ENCODE data around the gene CYP1A1. TPM values are rescaled to one million over a fixed set of nuclear protein-coding genes. Genes with fewer than 3 reads are reported as not detected.

CYP1A1 gene
- total RNA-seq, 1 donor from 2014 or later: 0.91 TPM

DNA sequence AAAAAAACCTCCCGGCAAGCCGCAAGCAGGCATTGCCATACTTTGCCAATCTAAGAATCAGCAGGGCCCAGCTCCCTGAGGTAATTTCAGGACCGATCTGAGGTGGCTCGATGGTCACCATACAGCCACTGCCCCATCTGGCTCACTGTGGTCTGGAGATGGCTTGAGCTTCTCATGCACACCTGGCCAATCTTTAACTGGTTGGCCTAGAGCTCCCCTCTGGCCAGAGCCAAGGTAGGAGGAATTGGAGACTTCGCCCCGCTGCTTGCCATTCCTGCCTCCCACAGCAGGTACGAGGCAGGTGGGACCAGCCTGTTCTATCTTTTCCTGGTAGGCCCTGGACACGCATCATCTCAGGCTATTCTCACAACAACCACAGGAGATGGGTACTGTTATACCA, 33.4 kb upstream of the CYP1A1 start:
- Histone ChIP-seq H3K4me3 (ENCODE audit: insufficient read depth, low read depth, low read length) (no peak overlapping the region), H2AFZ (ENCODE audit: low read depth, low read length) (no peak overlapping the region), H3K9ac (ENCODE audit: low read length) (no peak overlapping the region), H4K20me1 (ENCODE audit: insufficient read depth, low read length) (no peaks in the 10 kb centered on the region), H3K4me2 (ENCODE audit: low read length) (no peak overlapping the region), H3K27ac (ENCODE audit: low read depth, low read length) (no peak overlapping the region), H3K27me3 (ENCODE audit: insufficient read depth, low read length) (no peaks in the 10 kb centered on the region), H3K4me1 (ENCODE audit: insufficient read depth, low read length) (no peaks in the 10 kb centered on the region), H3K36me3 (ENCODE audit: insufficient read depth, low read length) (no peaks in the 10 kb centered on the region), H3K9me3 (ENCODE audit: insufficient read depth, low read depth, low read length) (no peaks in the 10 kb centered on the region), H3K79me2 (ENCODE audit: insufficient read depth, low read length) (no peaks in the 10 kb centered on the region)
- TF ChIP-seq, protein P1, sequence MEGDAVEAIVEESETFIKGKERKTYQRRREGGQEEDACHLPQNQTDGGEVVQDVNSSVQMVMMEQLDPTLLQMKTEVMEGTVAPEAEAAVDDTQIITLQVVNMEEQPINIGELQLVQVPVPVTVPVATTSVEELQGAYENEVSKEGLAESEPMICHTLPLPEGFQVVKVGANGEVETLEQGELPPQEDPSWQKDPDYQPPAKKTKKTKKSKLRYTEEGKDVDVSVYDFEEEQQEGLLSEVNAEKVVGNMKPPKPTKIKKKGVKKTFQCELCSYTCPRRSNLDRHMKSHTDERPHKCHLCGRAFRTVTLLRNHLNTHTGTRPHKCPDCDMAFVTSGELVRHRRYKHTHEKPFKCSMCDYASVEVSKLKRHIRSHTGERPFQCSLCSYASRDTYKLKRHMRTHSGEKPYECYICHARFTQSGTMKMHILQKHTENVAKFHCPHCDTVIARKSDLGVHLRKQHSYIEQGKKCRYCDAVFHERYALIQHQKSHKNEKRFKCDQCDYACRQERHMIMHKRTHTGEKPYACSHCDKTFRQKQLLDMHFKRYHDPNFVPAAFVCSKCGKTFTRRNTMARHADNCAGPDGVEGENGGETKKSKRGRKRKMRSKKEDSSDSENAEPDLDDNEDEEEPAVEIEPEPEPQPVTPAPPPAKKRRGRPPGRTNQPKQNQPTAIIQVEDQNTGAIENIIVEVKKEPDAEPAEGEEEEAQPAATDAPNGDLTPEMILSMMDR (IDR thresholded peaks at IDR 0.05; ENCODE audit: insufficient read depth, low read depth, low read length): no peak
- TF ChIP-seq EZH2 (IDR thresholded peaks at IDR 0.05; ENCODE audit: insufficient read depth, low read length): no peak
- FAIRE-seq: no peak
- DNase-seq (ENCODE audit: low read depth): no peak
- no peaks in the 10 kb centered on the region for H3K36me3 Mint-ChIP-seq (ENCODE audit: low read depth, unreplicated experiment)
- no peaks in the 10 kb centered on the region for H3K9me3 Mint-ChIP-seq (ENCODE audit: unreplicated experiment)
- peaks cover 24% of the 10 kb centered on the region for H3K27me3 Mint-ChIP-seq (ENCODE audit: low read depth, unreplicated experiment)
- H3K27ac Mint-ChIP-seq (ENCODE audit: unreplicated experiment): no peak overlapping the region
- H3K4me3 Mint-ChIP-seq (ENCODE audit: unreplicated experiment): no peak overlapping the region
- no peaks in the 10 kb centered on the region for H3K4me1 Mint-ChIP-seq (ENCODE audit: low read depth, unreplicated experiment)

DNA sequence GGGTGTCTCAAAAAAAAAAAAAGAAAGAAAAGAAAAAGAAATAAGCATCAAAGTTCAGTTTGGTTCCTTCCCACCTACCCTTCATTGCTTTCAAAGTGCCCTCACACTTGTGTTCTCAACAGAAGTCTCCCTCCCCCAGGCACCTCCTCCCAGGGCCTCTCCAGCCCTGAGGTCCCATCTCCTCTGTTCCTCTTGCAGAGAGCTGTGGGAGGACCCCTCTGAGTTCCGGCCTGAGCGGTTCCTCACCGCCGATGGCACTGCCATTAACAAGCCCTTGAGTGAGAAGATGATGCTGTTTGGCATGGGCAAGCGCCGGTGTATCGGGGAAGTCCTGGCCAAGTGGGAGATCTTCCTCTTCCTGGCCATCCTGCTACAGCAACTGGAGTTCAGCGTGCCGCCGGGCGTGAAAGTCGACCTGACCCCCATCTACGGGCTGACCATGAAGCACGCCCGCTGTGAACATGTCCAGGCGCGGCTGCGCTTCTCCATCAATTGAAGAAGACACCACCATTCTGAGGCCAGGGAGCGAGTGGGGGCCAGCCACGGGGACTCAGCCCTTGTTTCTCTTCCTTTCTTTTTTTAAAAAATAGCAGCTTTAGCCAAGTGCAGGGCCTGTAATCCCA, 29.4 kb upstream of the CYP1A1 start:
- no peak overlapping the region for H3K4me3 ChIP-seq (ENCODE audit: insufficient read depth, low read depth, low read length)
- Mint-ChIP-seq H3K4me1 (ENCODE audit: low read depth, unreplicated experiment) (peaks cover 5% of the 10 kb centered on the region), H3K27me3 (ENCODE audit: low read depth, unreplicated experiment) (peaks cover 28% of the 10 kb centered on the region), H3K4me3 (ENCODE audit: unreplicated experiment) (no peak overlapping the region), H3K27ac (ENCODE audit: unreplicated experiment) (no peak overlapping the region), H3K9me3 (ENCODE audit: unreplicated experiment) (no peaks in the 10 kb centered on the region), H3K36me3 (ENCODE audit: low read depth, unreplicated experiment) (no peaks in the 10 kb centered on the region)
- no peaks in the 10 kb centered on the region for H4K20me1 ChIP-seq (ENCODE audit: insufficient read depth, low read length)
- H2AFZ ChIP-seq (ENCODE audit: low read depth, low read length): no peak overlapping the region
- H3K27ac ChIP-seq (ENCODE audit: low read depth, low read length): no peak overlapping the region
- no peaks in the 10 kb centered on the region for H3K36me3 ChIP-seq (ENCODE audit: insufficient read depth, low read length)
- no peaks in the 10 kb centered on the region for H3K9me3 ChIP-seq (ENCODE audit: insufficient read depth, low read depth, low read length)
- H3K9ac ChIP-seq (ENCODE audit: low read length): no peak overlapping the region
- H3K27me3 ChIP-seq (ENCODE audit: insufficient read depth, low read length): no peaks in the 10 kb centered on the region
- no peaks in the 10 kb centered on the region for H3K79me2 ChIP-seq (ENCODE audit: insufficient read depth, low read length)
- FAIRE-seq (no peak), DNase-seq (ENCODE audit: low read depth) (no peak)
- no peaks in the 10 kb centered on the region for H3K4me1 ChIP-seq (ENCODE audit: insufficient read depth, low read length)
- no peak overlapping the region for H3K4me2 ChIP-seq (ENCODE audit: low read length)
- TF ChIP-seq, protein P1 (IDR thresholded peaks at IDR 0.05; ENCODE audit: insufficient read depth, low read depth, low read length): no peak
- TF ChIP-seq EZH2 (IDR thresholded peaks at IDR 0.05; ENCODE audit: insufficient read depth, low read length): no peak

DNA sequence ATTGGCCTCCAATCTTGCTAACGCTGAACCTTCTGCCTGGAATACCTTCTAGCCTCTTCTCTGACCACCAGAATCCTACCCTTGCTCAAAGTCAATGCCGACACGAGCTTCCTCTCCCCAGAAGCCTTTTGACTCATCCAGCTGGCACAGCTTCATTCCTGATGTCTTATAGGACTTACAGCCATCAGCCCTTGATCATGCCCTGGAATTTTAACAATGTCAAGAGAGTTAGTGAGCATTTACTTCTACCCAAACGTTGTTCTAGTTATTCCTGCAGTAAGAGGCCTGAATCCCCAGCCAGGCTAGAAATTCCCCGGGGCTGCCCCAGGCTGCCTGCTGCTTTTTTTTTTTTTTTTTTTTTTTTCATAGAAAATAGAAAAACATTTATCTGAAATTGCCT, 27.2 kb upstream of the CYP1A1 start:
- H4K20me1 ChIP-seq (ENCODE audit: insufficient read depth, low read length): no peaks in the 10 kb centered on the region
- Mint-ChIP-seq H3K4me3 (ENCODE audit: unreplicated experiment) (no peak overlapping the region), H3K4me1 (ENCODE audit: low read depth, unreplicated experiment) (peaks cover 5% of the 10 kb centered on the region), H3K27me3 (ENCODE audit: low read depth, unreplicated experiment) (peaks cover 23% of the 10 kb centered on the region), H3K36me3 (ENCODE audit: low read depth, unreplicated experiment) (no peaks in the 10 kb centered on the region), H3K9me3 (ENCODE audit: unreplicated experiment) (no peaks in the 10 kb centered on the region), H3K27ac (ENCODE audit: unreplicated experiment) (no peak overlapping the region)
- no peak overlapping the region for H3K4me3 ChIP-seq (ENCODE audit: insufficient read depth, low read depth, low read length)
- no peak overlapping the region for H2AFZ ChIP-seq (ENCODE audit: low read depth, low read length)
- H3K4me1 ChIP-seq (ENCODE audit: insufficient read depth, low read length): no peaks in the 10 kb centered on the region
- no peak for TF ChIP-seq EZH2 (IDR thresholded peaks at IDR 0.05; ENCODE audit: insufficient read depth, low read length)
- TF ChIP-seq, protein P1 (IDR thresholded peaks at IDR 0.05; ENCODE audit: insufficient read depth, low read depth, low read length): no peak
- peak overlapping the region; percentile 19 for H3K4me2 ChIP-seq (ENCODE audit: low read length)
- H3K79me2 ChIP-seq (ENCODE audit: insufficient read depth, low read length): no peaks in the 10 kb centered on the region
- no peaks in the 10 kb centered on the region for H3K9me3 ChIP-seq (ENCODE audit: insufficient read depth, low read depth, low read length)
- H3K36me3 ChIP-seq (ENCODE audit: insufficient read depth, low read length): no peaks in the 10 kb centered on the region
- FAIRE-seq: no peak
- H3K9ac ChIP-seq (ENCODE audit: low read length): no peak overlapping the region
- peak; percentile 64 for DNase-seq (ENCODE audit: low read depth)
- peaks cover 2% of the 10 kb centered on the region for H3K27me3 ChIP-seq (ENCODE audit: insufficient read depth, low read length)
- no peak overlapping the region for H3K27ac ChIP-seq (ENCODE audit: low read depth, low read length)
